ENCODE results near the gene TRH. TPM values are rescaled to one million over a fixed set of nuclear protein-coding genes. Genes with fewer than 3 reads are reported as not detected.

The TRH gene
- total RNA-seq, 1 donor from 2014 or later = not detected

DNA sequence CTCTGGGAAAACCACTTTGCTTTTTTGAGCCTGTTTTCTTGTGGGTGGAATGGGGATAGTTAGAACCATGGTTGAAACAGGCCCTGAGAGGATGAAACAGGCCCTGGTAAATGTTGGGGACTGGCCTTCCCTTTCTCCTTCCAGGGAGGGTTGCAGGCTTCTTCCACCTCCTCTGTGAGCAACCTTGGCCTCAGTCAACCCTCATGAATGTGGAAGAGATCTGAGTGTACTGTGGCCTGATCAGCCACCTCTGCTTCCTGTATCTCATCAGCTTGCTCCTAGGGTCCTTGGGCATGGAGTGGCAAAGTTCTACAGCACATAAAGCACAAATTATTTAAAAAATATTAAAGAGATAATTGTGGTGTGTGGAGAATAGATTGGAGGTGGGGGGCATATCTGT is 17.6 kb upstream of the TRH start:
- FAIRE-seq = no peak
- peaks cover 5% of the 10 kb centered on the region for H3K27me3 ChIP-seq (ENCODE audit: control insufficient read depth, insufficient read depth, low read length)
- TF ChIP-seq, protein P1, sequence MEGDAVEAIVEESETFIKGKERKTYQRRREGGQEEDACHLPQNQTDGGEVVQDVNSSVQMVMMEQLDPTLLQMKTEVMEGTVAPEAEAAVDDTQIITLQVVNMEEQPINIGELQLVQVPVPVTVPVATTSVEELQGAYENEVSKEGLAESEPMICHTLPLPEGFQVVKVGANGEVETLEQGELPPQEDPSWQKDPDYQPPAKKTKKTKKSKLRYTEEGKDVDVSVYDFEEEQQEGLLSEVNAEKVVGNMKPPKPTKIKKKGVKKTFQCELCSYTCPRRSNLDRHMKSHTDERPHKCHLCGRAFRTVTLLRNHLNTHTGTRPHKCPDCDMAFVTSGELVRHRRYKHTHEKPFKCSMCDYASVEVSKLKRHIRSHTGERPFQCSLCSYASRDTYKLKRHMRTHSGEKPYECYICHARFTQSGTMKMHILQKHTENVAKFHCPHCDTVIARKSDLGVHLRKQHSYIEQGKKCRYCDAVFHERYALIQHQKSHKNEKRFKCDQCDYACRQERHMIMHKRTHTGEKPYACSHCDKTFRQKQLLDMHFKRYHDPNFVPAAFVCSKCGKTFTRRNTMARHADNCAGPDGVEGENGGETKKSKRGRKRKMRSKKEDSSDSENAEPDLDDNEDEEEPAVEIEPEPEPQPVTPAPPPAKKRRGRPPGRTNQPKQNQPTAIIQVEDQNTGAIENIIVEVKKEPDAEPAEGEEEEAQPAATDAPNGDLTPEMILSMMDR (IDR thresholded peaks at IDR 0.05; ENCODE audit: insufficient read depth, low read length, severe bottlenecking) = no peak
- DNase-seq (ENCODE audit: low read depth) = no peak
- H3K4me3 ChIP-seq (ENCODE audit: low read depth, low read length) = no peak overlapping the region
- H3K36me3 ChIP-seq (ENCODE audit: control insufficient read depth, insufficient read depth, low read length) = no peaks in the 10 kb centered on the region

DNA sequence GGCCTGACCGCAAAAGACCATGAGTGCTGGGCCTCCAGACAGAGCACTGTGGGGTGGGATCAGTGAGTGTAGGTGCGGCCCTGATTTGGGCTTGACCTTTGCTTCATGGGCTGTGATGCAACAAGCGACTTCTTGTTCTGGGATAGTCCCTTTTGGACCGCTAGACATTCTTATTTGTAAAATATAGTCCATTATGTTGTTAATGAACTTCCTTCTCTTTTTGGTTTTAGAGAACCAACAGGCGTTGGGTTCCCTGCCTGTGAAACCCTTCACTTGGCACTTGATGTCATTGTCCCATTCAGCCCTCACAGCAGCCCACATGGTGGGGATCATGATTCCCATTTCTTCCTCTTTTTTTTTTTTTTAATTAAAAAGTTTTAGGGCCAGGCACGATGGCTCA is 15.8 kb upstream of the TRH start:
- Histone ChIP-seq H3K4me3 (ENCODE audit: low read depth, low read length) (no peak overlapping the region), H3K27me3 (ENCODE audit: control insufficient read depth, insufficient read depth, low read length) (peaks cover 5% of the 10 kb centered on the region), H3K36me3 (ENCODE audit: control insufficient read depth, insufficient read depth, low read length) (no peaks in the 10 kb centered on the region)
- FAIRE-seq (no peak), DNase-seq (ENCODE audit: low read depth) (no peak)
- TF ChIP-seq, protein P1 (IDR thresholded peaks at IDR 0.05; ENCODE audit: insufficient read depth, low read length, severe bottlenecking) = no peak

DNA sequence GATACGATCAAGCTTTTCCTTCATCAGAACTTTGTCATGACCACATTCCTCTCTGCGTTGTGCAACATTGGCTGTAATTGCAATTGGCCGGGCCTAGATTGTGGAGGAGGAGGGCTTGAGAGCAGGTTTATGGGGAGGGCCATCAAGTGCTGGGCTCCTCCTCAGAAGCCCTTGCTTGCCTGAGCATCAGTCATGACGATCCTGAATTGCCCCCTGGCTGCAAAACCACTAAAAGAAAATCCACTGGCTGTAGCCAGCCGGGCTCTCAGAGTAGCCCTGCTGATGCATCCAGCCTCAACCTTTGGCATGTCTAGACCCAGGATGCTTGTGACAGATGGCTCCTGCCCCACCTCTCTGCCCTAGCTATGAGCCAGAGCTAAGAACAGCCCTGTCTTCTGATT is 13.4 kb upstream of the TRH start:
- no peak for DNase-seq (ENCODE audit: low read depth)
- Histone ChIP-seq H3K36me3 (ENCODE audit: control insufficient read depth, insufficient read depth, low read length) (no peaks in the 10 kb centered on the region), H3K27me3 (ENCODE audit: control insufficient read depth, insufficient read depth, low read length) (peaks cover 2% of the 10 kb centered on the region), H3K4me3 (ENCODE audit: low read depth, low read length) (no peak overlapping the region)
- no peak for FAIRE-seq
- TF ChIP-seq, protein P1 (IDR thresholded peaks at IDR 0.05; ENCODE audit: insufficient read depth, low read length, severe bottlenecking) = no peak

- H3K4me3 ChIP-seq (ENCODE audit: low read depth, low read length) = no peak overlapping the region
- TF ChIP-seq, protein P1 (IDR thresholded peaks at IDR 0.05; ENCODE audit: insufficient read depth, low read length, severe bottlenecking) = no peak
- FAIRE-seq (no peak), DNase-seq (ENCODE audit: low read depth) (no peak)
- peaks cover 1% of the 10 kb centered on the region for H3K27me3 ChIP-seq (ENCODE audit: control insufficient read depth, insufficient read depth, low read length)
- no peaks in the 10 kb centered on the region for H3K36me3 ChIP-seq (ENCODE audit: control insufficient read depth, insufficient read depth, low read length)
Observed at GRCh38 chr3:129962600-129962999, 11.9 kb upstream of the TRH start.

- TF ChIP-seq, protein P1 (IDR thresholded peaks at IDR 0.05; ENCODE audit: insufficient read depth, low read length, severe bottlenecking) = no peak
- H3K4me3 ChIP-seq (ENCODE audit: low read depth, low read length) = no peak overlapping the region
- peak; percentile 70 for FAIRE-seq
- DNase-seq (ENCODE audit: low read depth) = no peak
- peaks cover 5% of the 10 kb centered on the region for H3K27me3 ChIP-seq (ENCODE audit: control insufficient read depth, insufficient read depth, low read length)
- no peaks in the 10 kb centered on the region for H3K36me3 ChIP-seq (ENCODE audit: control insufficient read depth, insufficient read depth, low read length)
Observed at GRCh38 chr3:129965937-129966336, 8.6 kb upstream of the TRH start.

- H3K4me3 ChIP-seq (ENCODE audit: low read depth, low read length) = no peak overlapping the region
- DNase-seq (ENCODE audit: low read depth) (no peak), FAIRE-seq (no peak)
- no peaks in the 10 kb centered on the region for H3K36me3 ChIP-seq (ENCODE audit: control insufficient read depth, insufficient read depth, low read length)
- H3K27me3 ChIP-seq (ENCODE audit: control insufficient read depth, insufficient read depth, low read length) = peaks cover 5% of the 10 kb centered on the region
- TF ChIP-seq, protein P1 (IDR thresholded peaks at IDR 0.05; ENCODE audit: insufficient read depth, low read length, severe bottlenecking) = no peak
Observed at GRCh38 chr3:129966876-129967275, 7.6 kb upstream of the TRH start.

Data from bronchial epithelial cell (primary cell).